Heart left ventricle (tissue), 16 donors: ENCODE data around the gene EVX1. TPM values are rescaled to one million over a fixed set of nuclear protein-coding genes. Genes with fewer than 3 reads are reported as not detected.

Experiments used
- ATAC-seq, 4 donors: fragments of 200-7000 bp; cut with Tn5 transposase; one replicate each; pipeline ENCODE4 v1.9.1; 2020 to 2022; ENCODE audit warnings: moderate library complexity in 4 of 4, mild to moderate bottlenecking in 3 of 4, moderate number of reproducible peaks in 1 of 4
- DNase-seq, 5 donors: peaks; one replicate each; pipeline ENCODE4 v3.0.0-alpha.2; 2020
- H3K27ac ChIP-seq, 12 donors: fragments of 200-600 bp; sonication (generic) in 4 of 12; one replicate each; pipeline versions ENCODE4 v1.5.0 to v1.8.0; 2016 to 2022; ENCODE audit warnings: mild to moderate bottlenecking in 2 of 12
- H3K27me3 ChIP-seq, 9 donors: fragments of 200-600 bp; sonication (generic) in 2 of 9; one replicate each; pipeline versions ENCODE4 v1.5.1 to v1.8.0; 2016 to 2022; ENCODE audit warnings: mild to moderate bottlenecking in 3 of 9
- H3K36me3 ChIP-seq, 9 donors: fragments of 200-600 bp; sonication (generic) in 2 of 9; one replicate each; pipeline versions ENCODE4 v1.5.0 to v1.8.0; 2018 to 2022; ENCODE audit warnings: mild to moderate bottlenecking in 2 of 9
- H3K4me1 ChIP-seq, 12 donors: fragments of 200-600 bp; sonication (generic) in 4 of 12; one replicate each; pipeline versions ENCODE4 v1.5.0 to v1.8.0; 2016 to 2022; ENCODE audit warnings: mild to moderate bottlenecking in 3 of 12
- H3K4me3 ChIP-seq, 12 donors: fragments of 200-600 bp; sonication (generic) in 4 of 12; one replicate each; pipeline versions ENCODE4 v1.5.0 to v1.8.0; 2017 to 2022; ENCODE audit warnings: mild to moderate bottlenecking in 9 of 12, moderate library complexity in 4 of 12
- H3K9me3 ChIP-seq, 12 donors: fragments of 200-600 bp; sonication (generic) in 4 of 12; one replicate each; pipeline versions ENCODE4 v1.5.0 to v1.8.0; 2016 to 2022; ENCODE audit warnings: mild to moderate bottlenecking in 1 of 12
- POLR2A ChIP-seq, 2 donors: fragments of 450-650 bp; IDR thresholded peaks; one replicate each; pipeline ENCODE4 v1.6.1; 2017; ENCODE audit warnings: antibody characterized with exemption in 2 of 2, mild to moderate bottlenecking in 2 of 2, moderate library complexity in 2 of 2
- WGBS, 4 donors: extraction: QIAGEN DNeasy Blood & Tissue Kit in 2 of 4; methylation state at CpG; one replicate each; pipeline versions ENCODE4 v1.1.5 to v1.1.7; 2013 to 2018; 5-methylcytosine and 5-hydroxymethylcytosine counted together
- intact Hi-C, 10 donors: fragments of 100-400 bp; cut with DNase I; formaldehyde crosslinking; loops; one replicate each; pipeline versions ENCODE4 v1.11.1 to v1.14.2; 2022
- polyA plus RNA-seq, 2 donors: library from polyadenylated mRNA; stranded (reverse); fragments of 200-250 nt; gene quantifications; one replicate each; pipeline ENCODE4 v1.2.3, GENCODE V29; 2013
- total RNA-seq, 9 donors: library from RNA; depleted of rRNA in 2 of 9; stranded (reverse); fragments of >200 nt in 2 of 9; fragmentation: NEBNext Ultra II Directional in 3 of 9; extraction: Animal tissue kit (Norgen Biotek cat#: 25700) in 3 of 9; gene quantifications; one replicate each; pipeline versions ENCODE4 v1.1.0 to v1.2.4, GENCODE V29; 2016 to 2023
- TF ChIP-seq, protein P1 (sequence below), 12 donors: fragments of 200-600 bp; sonication (generic) in 4 of 12; IDR thresholded peaks; one replicate each; pipeline versions ENCODE4 v1.5.0 to v1.8.0; 2018 to 2022; ENCODE audit warnings: antibody characterized with exemption in 12 of 12, mild to moderate bottlenecking in 5 of 12
- donor health status: ischemic (EF 13 %, LVEDD 7.1; RV severe dilation, severe dysfunction).
- donor health status: healthy with polysubstance abuse.
- donor health status: DM: no; HTN: yes; CAD: no.
- donor health status: DM: no; HTN: no; CAD: no.
- donor health status: ischemic (EF 25% LVEDD 6.9; RV normal size, moderate dysfunction).
- donor health status: ischemic (EF 25% LVEDD 5.7; RV mildly dilated, moderate dysfunction).
- donor health status: healthy.
- donor health status: DM: yes; HTN: yes; CAD: no.
- donor health status: ischemic (EF 35%, LVEDD 5.7; RV mildly dilated, moderate dysfunction).
- donor health status: nonischemic (EF 11% LVEDD 7.7; RV severe dilation, severe dysfunction).
- donor health status: DM: yes; HTN: yes; CAD: no.
- donor health status: PGD.
- donor health status: ischemic (EF 29% LVEDD 5.4; RV normal size, mild dysfunction).
- donor health status: nonischemic (EF 23%, LVEDD 6.1; RV moderate dilation, normal function).

Gene EVX1
- total and polyA plus RNA-seq, 11 donors: not detected

DNA sequence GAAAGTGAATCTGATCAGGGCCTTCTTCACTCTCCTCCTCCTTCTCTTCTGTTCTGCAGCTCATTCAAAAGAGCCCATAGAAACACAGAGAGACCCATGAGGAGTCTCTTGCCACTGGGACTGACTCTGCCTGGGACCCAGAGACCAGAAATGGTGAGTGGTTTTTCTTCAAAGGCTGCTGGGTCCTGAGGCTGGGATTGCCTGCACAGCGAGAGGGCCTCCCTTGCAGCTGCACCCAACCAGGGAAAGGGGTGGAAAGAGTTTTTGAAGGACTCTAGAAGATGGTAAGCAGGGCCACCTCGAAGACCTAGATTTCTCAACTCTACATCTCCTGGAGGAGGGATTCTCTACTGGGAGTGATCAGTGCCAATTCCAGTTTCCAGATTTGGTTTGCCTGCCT, 27.2 kb upstream of the EVX1 start:
- no peak overlapping the region for H3K27ac ChIP-seq
- ATAC-seq: no peak
- H3K9me3 ChIP-seq: no peaks in the 10 kb centered on the region
- H3K27me3 ChIP-seq: peaks cover 43 to 99% (median 73%) of the 10 kb centered on the region in 9 donors
- 80 to 97% (median 94%) methylated on average over 2 of the region's 2 CpGs for WGBS, 4 donors
- H3K36me3 ChIP-seq: no peaks in the 10 kb centered on the region
- no peak for DNase-seq
- no peak for TF ChIP-seq POLR2A (IDR thresholded peaks at IDR 0.05)
- TF ChIP-seq, protein P1, sequence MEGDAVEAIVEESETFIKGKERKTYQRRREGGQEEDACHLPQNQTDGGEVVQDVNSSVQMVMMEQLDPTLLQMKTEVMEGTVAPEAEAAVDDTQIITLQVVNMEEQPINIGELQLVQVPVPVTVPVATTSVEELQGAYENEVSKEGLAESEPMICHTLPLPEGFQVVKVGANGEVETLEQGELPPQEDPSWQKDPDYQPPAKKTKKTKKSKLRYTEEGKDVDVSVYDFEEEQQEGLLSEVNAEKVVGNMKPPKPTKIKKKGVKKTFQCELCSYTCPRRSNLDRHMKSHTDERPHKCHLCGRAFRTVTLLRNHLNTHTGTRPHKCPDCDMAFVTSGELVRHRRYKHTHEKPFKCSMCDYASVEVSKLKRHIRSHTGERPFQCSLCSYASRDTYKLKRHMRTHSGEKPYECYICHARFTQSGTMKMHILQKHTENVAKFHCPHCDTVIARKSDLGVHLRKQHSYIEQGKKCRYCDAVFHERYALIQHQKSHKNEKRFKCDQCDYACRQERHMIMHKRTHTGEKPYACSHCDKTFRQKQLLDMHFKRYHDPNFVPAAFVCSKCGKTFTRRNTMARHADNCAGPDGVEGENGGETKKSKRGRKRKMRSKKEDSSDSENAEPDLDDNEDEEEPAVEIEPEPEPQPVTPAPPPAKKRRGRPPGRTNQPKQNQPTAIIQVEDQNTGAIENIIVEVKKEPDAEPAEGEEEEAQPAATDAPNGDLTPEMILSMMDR (IDR thresholded peaks at IDR 0.05): no peak
- peaks cover 0 to 24% (median 7%) of the 10 kb centered on the region in 12 donors for H3K4me1 ChIP-seq
- no peak overlapping the region for H3K4me3 ChIP-seq
- intact Hi-C loops: loop anchor here in 3 of 10 donors (10.0 kb wide), 2 partner anchors 359 to 559 kb away; no protein-coding TSS in a partner anchor

DNA sequence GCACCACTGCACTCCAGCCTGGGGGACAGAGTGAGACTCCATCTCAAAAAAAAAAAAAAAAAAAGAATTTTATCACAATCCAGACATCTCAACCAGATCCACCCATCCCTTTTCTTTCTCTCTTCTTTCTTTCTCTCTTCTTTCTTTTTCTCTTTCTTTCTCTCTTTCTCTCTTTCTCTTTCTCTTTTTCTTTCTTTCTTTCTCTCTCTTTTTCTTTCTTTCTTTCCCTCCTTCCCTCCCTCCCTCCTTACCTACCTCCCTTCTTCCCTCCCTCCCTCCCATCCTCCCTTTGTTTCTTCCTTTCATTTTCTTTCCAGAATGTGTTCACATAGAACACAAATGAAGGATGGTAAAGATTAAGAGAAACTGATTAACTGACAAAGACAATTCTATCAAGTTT, 24.7 kb upstream of the EVX1 start:
- Histone ChIP-seq H3K4me3 (no peak overlapping the region), H3K9me3 (no peaks in the 10 kb centered on the region), H3K4me1 (peaks cover 0 to 15% (median 4%) of the 10 kb centered on the region in 12 donors), H3K27ac (no peak overlapping the region), H3K27me3 (peaks cover 28 to 99% (median 73%) of the 10 kb centered on the region in 9 donors), H3K36me3 (no peaks in the 10 kb centered on the region)
- no peak for ATAC-seq
- no peak for DNase-seq
- TF ChIP-seq, protein P1 (IDR thresholded peaks at IDR 0.05): no peak
- no peak for TF ChIP-seq POLR2A (IDR thresholded peaks at IDR 0.05)
- intact Hi-C loops: loop anchor here in 3 of 10 donors (10.0 kb wide), 2 partner anchors 357 to 557 kb away; no protein-coding TSS in a partner anchor

DNA sequence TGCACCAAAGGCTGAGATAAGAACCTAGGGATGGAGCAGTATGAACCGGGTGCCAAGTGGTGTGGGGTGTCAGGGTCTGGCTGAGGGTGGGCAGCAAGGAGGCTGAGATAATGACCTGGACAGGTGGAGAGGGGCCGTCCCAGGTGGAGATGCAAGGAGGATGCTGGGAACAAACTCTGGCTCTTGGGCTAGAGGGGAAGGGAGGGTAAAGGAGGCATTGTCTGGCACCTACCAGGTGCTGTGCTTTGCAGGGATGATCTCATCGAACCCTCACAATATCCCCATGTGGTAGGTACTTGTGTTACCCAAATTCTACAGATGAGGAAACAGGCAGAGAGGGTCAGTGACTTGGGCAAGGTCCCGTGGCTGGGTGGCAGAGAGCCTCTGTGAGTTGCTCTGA, 22.8 kb upstream of the EVX1 start:
- Histone ChIP-seq H3K9me3 (no peaks in the 10 kb centered on the region), H3K4me1 (peaks cover 0 to 6% (median 0%) of the 10 kb centered on the region in 12 donors), H3K27ac (no peak overlapping the region), H3K4me3 (no peak overlapping the region), H3K36me3 (no peaks in the 10 kb centered on the region), H3K27me3 (peaks cover 15 to 99% (median 75%) of the 10 kb centered on the region in 9 donors)
- ATAC-seq: no peak
- DNase-seq: no peak
- 58 to 72% (median 68%) methylated on average over 4 of the region's 4 CpGs for WGBS, 4 donors
- intact Hi-C loops: loop anchor here in 3 of 10 donors (10.0 kb wide), 2 partner anchors 355 to 555 kb away; no protein-coding TSS in a partner anchor
- TF ChIP-seq POLR2A (IDR thresholded peaks at IDR 0.05): no peak
- TF ChIP-seq, protein P1 (IDR thresholded peaks at IDR 0.05): no peak

DNA sequence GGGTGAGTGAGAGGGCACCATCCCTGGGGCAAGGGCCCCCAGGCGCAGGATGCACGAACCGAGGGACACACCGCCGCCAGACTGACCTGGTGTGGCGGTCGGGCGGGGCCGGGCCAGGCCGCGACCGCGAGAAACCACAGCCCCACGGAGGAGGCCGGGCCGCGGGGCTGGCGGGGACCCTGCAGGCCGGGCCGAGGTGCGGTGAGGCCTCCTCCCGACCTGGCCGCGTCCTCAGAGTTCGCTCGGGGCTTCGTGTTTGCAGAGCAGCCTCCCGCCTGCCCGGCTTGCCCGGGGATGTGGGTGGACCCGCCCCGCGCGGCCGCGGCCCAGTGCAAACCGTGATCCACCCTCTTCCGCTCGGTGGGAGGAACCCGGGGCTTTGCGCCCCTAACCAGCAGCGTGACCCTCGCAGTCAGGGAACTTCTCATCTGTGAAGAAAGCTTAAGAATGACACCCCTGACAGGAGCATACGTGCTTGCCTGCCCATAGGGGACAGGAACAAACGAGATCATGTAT, 22.1 kb upstream of the EVX1 start:
- Histone ChIP-seq H3K4me3 (peak overlapping the region in 1 of 12 donors; percentile 19), H3K36me3 (no peaks in the 10 kb centered on the region), H3K27ac (no peak overlapping the region), H3K9me3 (no peaks in the 10 kb centered on the region), H3K4me1 (peaks cover 0 to 12% (median 0%) of the 10 kb centered on the region in 12 donors), H3K27me3 (peaks cover 22 to 99% (median 76%) of the 10 kb centered on the region in 9 donors)
- TF ChIP-seq POLR2A (IDR thresholded peaks at IDR 0.05): no peak
- TF ChIP-seq, protein P1 (IDR thresholded peaks at IDR 0.05): no peak
- DNase-seq (peak in 1 of 5 donors; percentile 52), ATAC-seq (peak in 1 of 4 donors; percentile 22)
- intact Hi-C loops: no loop called here
- WGBS, 4 donors: 10 to 31% (median 20%) methylated on average over 11 to 45 of the region's 45 CpGs
